HG03064 (cell line): Measurements from ENCODE around the gene ACER3.
"Not testable (repeated sequence)": the region's sequence is repeated elsewhere in the genome, so short reads cannot be mapped to it uniquely, and the experiment has no call there.

Experiments
- ATAC-seq: cut with Tn5 transposase; IDR thresholded peaks from one replicate; pipeline ENCODE4 v1.9.1; 2021; ENCODE audit warnings: low read depth; ENCODE audit not compliant: unreplicated experiment

Gene ACER3

GRCh38 chr11:77031599-77031998 lies 170.9 kb downstream of the ACER3 start:
- ATAC-seq: no peak

- ATAC-seq: no peak
Measured at GRCh38 chr11:77035039-77035438, 174.3 kb downstream of the ACER3 start.

- ATAC-seq: no peak
Measured at GRCh38 chr11:77035580-77035979, 174.9 kb downstream of the ACER3 start.

GRCh38 chr11:77036398-77036797 lies 175.7 kb downstream of the ACER3 start:
- ATAC-seq: no peak

- no peak for ATAC-seq
Measured at GRCh38 chr11:77037057-77037456, 176.3 kb downstream of the ACER3 start.

- no peak for ATAC-seq
Measured at GRCh38 chr11:77038029-77038824, 177.5 kb downstream of the ACER3 start.

- no peak for ATAC-seq
Measured at GRCh38 chr11:77038825-77039326, 178.2 kb downstream of the ACER3 start.

GRCh38 chr11:77039491-77040400 lies 179.0 kb downstream of the ACER3 start:
- no peak for ATAC-seq

GRCh38 chr11:77040401-77040777 lies 179.7 kb downstream of the ACER3 start:
- ATAC-seq: no peak

- ATAC-seq: no peak
Measured at GRCh38 chr11:77040889-77041288, 180.2 kb downstream of the ACER3 start.

GRCh38 chr11:77042111-77042726 lies 181.5 kb downstream of the ACER3 start:
- no peak for ATAC-seq

GRCh38 chr11:77044356-77044755 lies 183.6 kb downstream of the ACER3 start:
- ATAC-seq: no peak

- no peak for ATAC-seq
Measured at GRCh38 chr11:77044886-77045285, 184.2 kb downstream of the ACER3 start.

- no peak for ATAC-seq
Measured at GRCh38 chr11:77046060-77046501, 185.4 kb downstream of the ACER3 start.

- peak; percentile 90 for ATAC-seq
Measured at GRCh38 chr11:77047007-77047927, 186.5 kb downstream of the ACER3 start.

GRCh38 chr11:77047928-77048446 lies 187.3 kb downstream of the ACER3 start:
- ATAC-seq: not testable (repeated sequence)

- no peak for ATAC-seq
Measured at GRCh38 chr11:77049026-77049425, 188.3 kb downstream of the ACER3 start.

GRCh38 chr11:77051511-77051910 lies 190.8 kb downstream of the ACER3 start:
- no peak for ATAC-seq

GRCh38 chr11:77052518-77052917 lies 191.8 kb downstream of the ACER3 start:
- ATAC-seq: no peak
